Keratinocyte (primary cell): Measurements from ENCODE around the gene NUP160.

Experiments
- CTCF ChIP-seq, 3 experiments: IDR thresholded peaks in 1 of 3; conservative IDR thresholded peaks in 1 of 3; optimal IDR thresholded peaks in 1 of 3; 2 replicates in 2 of 3; 3 replicates in 1 of 3; pipeline versions ENCODE3 to v1.5.1; 2011; ENCODE audit warnings: low read length in 3 of 3, mild to moderate bottlenecking in 3 of 3, moderate library complexity in 2 of 3, control low read depth in 1 of 3, inconsistent platforms in 1 of 3; ENCODE audit not compliant: insufficient read depth in 2 of 3; ENCODE audit errors: extremely low read depth in 1 of 3
- EZH2 ChIP-seq: IDR thresholded peaks from one replicate; pipeline ENCODE4 v1.6.1; 2012; ENCODE audit warnings: inconsistent platforms, mild to moderate bottlenecking, low read length, moderate library complexity

- TF ChIP-seq CTCF (optimal IDR thresholded peaks at IDR 0.05 in 1 of 3, IDR thresholded peaks at IDR 0.05 in 1 of 3, conservative IDR thresholded peaks at IDR 0.05 in 1 of 3; ENCODE audit: extremely low read depth in 1 of 3, insufficient read depth in 2 of 3, low read length in 3 of 3): no peak
- no peak for TF ChIP-seq EZH2
Observed at GRCh38 chr11:47881145-47881544, 33.0 kb upstream of the NUP160 start.
